LNCaP clone FGC (cell line): ENCODE measurements around the gene CENPB.

Experiments
- DNase-seq: peaks from one replicate; pipeline ENCODE4 v3.0.0-alpha.2; 2011; ENCODE audit warnings: low read depth
- H3K4me3 ChIP-seq: 2 replicates; pipeline ENCODE4 v1.5.1; 2011; ENCODE audit warnings: mild to moderate bottlenecking, low read depth, low read length, control low read depth
- CTCF ChIP-seq: IDR thresholded peaks from 2 replicates; pipeline ENCODE4 v1.5.1; 2012; ENCODE audit warnings: mild to moderate bottlenecking; ENCODE audit not compliant: control insufficient read depth, insufficient read depth; ENCODE audit errors: extremely low read depth

Gene CENPB

GRCh38 chr20:3745686-3746173 lies 40.8 kb downstream of the CENPB start:
- TF ChIP-seq CTCF: no peak
- no peak for DNase-seq
- H3K4me3 ChIP-seq: no peak overlapping the region

- DNase-seq: no peak
- no peak overlapping the region for H3K4me3 ChIP-seq
- TF ChIP-seq CTCF: no peak
Measured at GRCh38 chr20:3744806-3745685, 41.5 kb downstream of the CENPB start.

GRCh38 chr20:3744037-3744436 lies 42.5 kb downstream of the CENPB start:
- no peak for TF ChIP-seq CTCF
- H3K4me3 ChIP-seq: no peak overlapping the region
- no peak for DNase-seq

- no peak overlapping the region for H3K4me3 ChIP-seq
- DNase-seq: no peak
- no peak for TF ChIP-seq CTCF
Measured at GRCh38 chr20:3743251-3743650, 43.3 kb downstream of the CENPB start.

GRCh38 chr20:3741836-3742458 lies 44.6 kb downstream of the CENPB start:
- DNase-seq: no peak
- no peak for TF ChIP-seq CTCF
- no peak overlapping the region for H3K4me3 ChIP-seq

GRCh38 chr20:3740615-3741301 lies 45.8 kb downstream of the CENPB start:
- TF ChIP-seq CTCF: no peak
- DNase-seq: no peak
- H3K4me3 ChIP-seq: no peak overlapping the region
